HL-60 (cell line): Measurements from ENCODE around the gene CLCN7.
A peak's percentile ranks its signal among the peaks of the same experiment; 100 is the strongest.

Source experiments
- CTCF ChIP-seq: IDR thresholded peaks from one replicate; pipeline ENCODE4 v1.5.1; 2011; ENCODE audit warnings: low read length, control low read depth, inconsistent platforms; ENCODE audit not compliant: insufficient read depth
- GABPA ChIP-seq: IDR thresholded peaks from 2 replicates; pipeline ENCODE4 v1.6.1; 2012; ENCODE audit warnings: low read depth
- POLR2AphosphoS5 ChIP-seq: IDR thresholded peaks from 2 replicates; pipeline ENCODE4 v1.6.1; 2012; ENCODE audit warnings: low read depth
- REST ChIP-seq: IDR thresholded peaks from 2 replicates; pipeline ENCODE4 v1.6.1; 2012; ENCODE audit warnings: low read depth; ENCODE audit not compliant: insufficient replicate concordance
- SPI1 ChIP-seq: IDR thresholded peaks from 2 replicates; pipeline ENCODE4 v1.6.1; 2012; ENCODE audit warnings: low read depth, mild to moderate bottlenecking, borderline replicate concordance

DNA sequence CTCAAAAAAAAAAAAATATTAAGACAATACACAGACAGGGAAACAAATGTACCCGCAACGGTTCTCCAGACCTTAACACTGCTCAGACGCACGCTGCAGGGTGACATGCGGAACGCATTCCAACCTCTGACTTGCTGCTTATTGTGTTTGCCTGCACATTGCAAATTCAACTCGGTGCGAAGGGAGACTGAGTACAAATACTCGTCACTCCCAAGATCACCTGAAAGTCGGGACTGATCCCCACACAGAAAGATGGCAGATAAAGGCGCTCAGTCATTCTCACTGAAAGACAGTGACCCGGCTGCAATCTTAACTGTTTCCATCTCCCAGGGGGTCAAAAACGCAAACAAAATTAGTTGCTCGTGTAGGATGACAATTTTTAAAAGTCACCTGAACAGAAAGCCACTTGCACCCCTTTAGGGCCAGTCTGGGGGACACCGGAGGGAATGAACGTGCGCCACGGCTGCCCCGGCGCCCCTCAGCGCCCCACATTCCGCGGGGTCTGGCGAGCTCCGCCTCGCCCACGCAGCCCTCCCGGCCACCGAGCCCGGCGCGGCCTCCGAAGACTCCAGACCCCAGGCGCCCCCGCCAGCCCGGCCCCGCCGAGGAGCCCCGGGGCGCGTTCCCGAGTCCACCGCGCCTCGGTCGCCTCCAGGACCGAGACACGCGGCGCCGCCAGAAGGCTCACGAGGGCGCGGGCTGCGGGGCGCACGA is 589 bp downstream of the CLCN7 start:
- no peak for TF ChIP-seq CTCF
- TF ChIP-seq REST: no peak
- peak; percentile 52; the same call in 1 of the 2 replicates for TF ChIP-seq POLR2AphosphoS5
- no peak for TF ChIP-seq SPI1
- TF ChIP-seq GABPA: no peak
